ENCODE measurements around the gene DCAF11.

DNA sequence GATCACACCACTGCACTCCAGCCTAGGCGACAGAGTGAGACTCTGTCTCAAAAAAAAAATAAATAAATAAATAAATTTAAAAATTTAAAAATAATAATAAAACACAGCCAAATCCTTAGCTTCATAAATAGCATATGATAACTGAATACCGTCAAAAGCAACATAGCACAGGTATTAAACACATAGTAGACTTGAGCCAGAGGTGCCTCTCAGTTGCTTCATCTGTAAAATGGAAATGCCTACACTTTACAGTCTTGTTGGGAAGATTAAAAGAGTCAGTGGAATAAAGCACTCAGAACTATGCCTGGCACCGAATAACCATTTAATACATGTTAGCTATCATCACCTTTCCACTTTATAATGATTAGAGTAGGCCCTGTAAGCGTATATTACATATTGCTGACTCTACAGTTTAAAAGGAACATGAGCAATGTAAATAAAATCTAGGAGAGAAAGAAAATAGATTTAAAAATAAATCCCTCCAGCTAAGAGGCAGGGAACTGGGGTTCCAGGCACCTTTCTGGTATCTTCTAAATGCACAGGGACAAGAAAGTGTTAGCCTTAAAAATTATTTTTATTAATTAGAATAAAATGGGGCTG is 7.8 kb upstream of the DCAF11 start:
- TF ChIP-seq, protein P1, sequence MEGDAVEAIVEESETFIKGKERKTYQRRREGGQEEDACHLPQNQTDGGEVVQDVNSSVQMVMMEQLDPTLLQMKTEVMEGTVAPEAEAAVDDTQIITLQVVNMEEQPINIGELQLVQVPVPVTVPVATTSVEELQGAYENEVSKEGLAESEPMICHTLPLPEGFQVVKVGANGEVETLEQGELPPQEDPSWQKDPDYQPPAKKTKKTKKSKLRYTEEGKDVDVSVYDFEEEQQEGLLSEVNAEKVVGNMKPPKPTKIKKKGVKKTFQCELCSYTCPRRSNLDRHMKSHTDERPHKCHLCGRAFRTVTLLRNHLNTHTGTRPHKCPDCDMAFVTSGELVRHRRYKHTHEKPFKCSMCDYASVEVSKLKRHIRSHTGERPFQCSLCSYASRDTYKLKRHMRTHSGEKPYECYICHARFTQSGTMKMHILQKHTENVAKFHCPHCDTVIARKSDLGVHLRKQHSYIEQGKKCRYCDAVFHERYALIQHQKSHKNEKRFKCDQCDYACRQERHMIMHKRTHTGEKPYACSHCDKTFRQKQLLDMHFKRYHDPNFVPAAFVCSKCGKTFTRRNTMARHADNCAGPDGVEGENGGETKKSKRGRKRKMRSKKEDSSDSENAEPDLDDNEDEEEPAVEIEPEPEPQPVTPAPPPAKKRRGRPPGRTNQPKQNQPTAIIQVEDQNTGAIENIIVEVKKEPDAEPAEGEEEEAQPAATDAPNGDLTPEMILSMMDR (conservative IDR thresholded peaks at IDR 0.05), result no peak
- no peak for TF ChIP-seq EZH2 (IDR thresholded peaks at IDR 0.05; ENCODE audit: low read depth)

All from PC-9 (cell line).